HFF-Myc (cell line): ENCODE measurements around the gene ADGRL2.

Experiments
- DNase-seq: peaks from one replicate; pipeline ENCODE4 v3.0.0-alpha.2; 2011; ENCODE audit warnings: low read depth; ENCODE audit errors: extremely low read depth
- H3K4me3 ChIP-seq: replicated peaks from 2 replicates; pipeline ENCODE4 v1.5.1; 2011; ENCODE audit warnings: low read depth, mild to moderate bottlenecking, control low read depth, low read length
- TF ChIP-seq, protein P1 (sequence below): IDR thresholded peaks from 2 replicates; pipeline ENCODE4 v1.5.1; 2012; ENCODE audit warnings: mild to moderate bottlenecking, low read depth, low read length, control low read depth; ENCODE audit errors: missing control alignments

ADGRL2 gene

GRCh38 chr1:82007804-82008203 is 207.1 kb downstream of the ADGRL2 start:
- TF ChIP-seq, protein P1, sequence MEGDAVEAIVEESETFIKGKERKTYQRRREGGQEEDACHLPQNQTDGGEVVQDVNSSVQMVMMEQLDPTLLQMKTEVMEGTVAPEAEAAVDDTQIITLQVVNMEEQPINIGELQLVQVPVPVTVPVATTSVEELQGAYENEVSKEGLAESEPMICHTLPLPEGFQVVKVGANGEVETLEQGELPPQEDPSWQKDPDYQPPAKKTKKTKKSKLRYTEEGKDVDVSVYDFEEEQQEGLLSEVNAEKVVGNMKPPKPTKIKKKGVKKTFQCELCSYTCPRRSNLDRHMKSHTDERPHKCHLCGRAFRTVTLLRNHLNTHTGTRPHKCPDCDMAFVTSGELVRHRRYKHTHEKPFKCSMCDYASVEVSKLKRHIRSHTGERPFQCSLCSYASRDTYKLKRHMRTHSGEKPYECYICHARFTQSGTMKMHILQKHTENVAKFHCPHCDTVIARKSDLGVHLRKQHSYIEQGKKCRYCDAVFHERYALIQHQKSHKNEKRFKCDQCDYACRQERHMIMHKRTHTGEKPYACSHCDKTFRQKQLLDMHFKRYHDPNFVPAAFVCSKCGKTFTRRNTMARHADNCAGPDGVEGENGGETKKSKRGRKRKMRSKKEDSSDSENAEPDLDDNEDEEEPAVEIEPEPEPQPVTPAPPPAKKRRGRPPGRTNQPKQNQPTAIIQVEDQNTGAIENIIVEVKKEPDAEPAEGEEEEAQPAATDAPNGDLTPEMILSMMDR, result no peak
- DNase-seq, result no peak

GRCh38 chr1:82013702-82014101 is 213.0 kb downstream of the ADGRL2 start:
- no peak for DNase-seq
- no peak overlapping the region for H3K4me3 ChIP-seq
- TF ChIP-seq, protein P1, result no peak

More at GRCh38 chr1:82007804-82008203, 207.1 kb downstream of the ADGRL2 start:
- H3K4me3 ChIP-seq, result no peak overlapping the region

DNA sequence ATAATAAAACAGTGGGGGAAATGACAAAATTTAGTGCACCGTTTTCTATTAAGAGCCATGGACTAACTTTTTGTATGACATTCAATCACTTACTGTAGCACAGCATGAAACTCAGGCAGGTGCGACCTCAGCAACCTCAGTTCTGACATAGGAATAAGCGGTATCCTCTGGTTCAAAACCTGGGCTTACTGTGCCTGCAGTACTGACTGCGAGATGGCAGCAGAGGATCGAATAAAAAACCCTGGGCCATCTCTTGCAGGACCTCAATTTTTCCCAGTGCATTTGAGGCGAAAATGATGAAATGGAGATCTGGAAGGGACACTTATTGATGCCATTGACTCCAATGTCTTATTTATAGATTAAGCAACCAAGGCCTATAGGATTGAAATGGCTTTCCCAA is 214.7 kb downstream of the ADGRL2 start:
- no peak overlapping the region for H3K4me3 ChIP-seq
- DNase-seq, result no peak
- TF ChIP-seq, protein P1, result no peak

- H3K4me3 ChIP-seq, result no peak overlapping the region
- TF ChIP-seq, protein P1, result no peak
- no peak for DNase-seq
These were observed 217.6 kb downstream of the ADGRL2 start for GRCh38 chr1:82018319-82018718.

DNA sequence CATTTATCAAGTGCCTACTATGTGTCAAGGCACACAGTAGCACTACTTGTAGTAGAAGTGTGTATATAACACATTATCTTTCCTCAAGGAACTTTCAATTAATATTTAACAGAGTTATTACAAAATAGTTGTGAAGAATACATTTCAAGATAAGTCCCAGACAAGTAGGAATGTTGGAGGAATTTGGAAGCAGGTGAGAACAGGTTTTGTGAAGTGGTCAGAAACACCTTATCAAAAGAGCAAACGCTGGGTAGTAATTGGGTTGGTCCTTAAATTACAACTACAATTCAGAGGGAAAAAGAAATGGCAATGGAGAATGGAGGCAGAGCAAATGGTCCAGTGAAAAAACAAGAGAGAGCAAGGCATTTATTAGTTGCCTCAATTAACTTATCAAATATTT is 218.8 kb downstream of the ADGRL2 start:
- H3K4me3 ChIP-seq, result no peak overlapping the region
- TF ChIP-seq, protein P1, result no peak
- DNase-seq, result no peak

GRCh38 chr1:82030830-82031229 is 230.1 kb downstream of the ADGRL2 start:
- TF ChIP-seq, protein P1, result no peak
- DNase-seq, result no peak
- H3K4me3 ChIP-seq, result no peak overlapping the region

GRCh38 chr1:82032068-82032467 is 231.3 kb downstream of the ADGRL2 start:
- DNase-seq, result no peak
- TF ChIP-seq, protein P1, result no peak
- H3K4me3 ChIP-seq, result no peak overlapping the region
